Stimulated activated CD4-positive, alpha-beta T cell treated with anti-CD3 and anti-CD28 coated beads, TNF-alpha, amount 100 ng/mL, for 48 hours (primary cell): Measurements from ENCODE around the gene ASMT.
"Not testable (repeated sequence)": the region's sequence is repeated elsewhere in the genome, so short reads cannot be mapped to it uniquely, and the experiment has no call there.

Source experiments
- DNase-seq, 3 donors: peaks; one replicate each; pipeline ENCODE4 v3.0.0-alpha.2; 2020; ENCODE audit warnings: low read depth in 3 of 3

ASMT gene, protein sequence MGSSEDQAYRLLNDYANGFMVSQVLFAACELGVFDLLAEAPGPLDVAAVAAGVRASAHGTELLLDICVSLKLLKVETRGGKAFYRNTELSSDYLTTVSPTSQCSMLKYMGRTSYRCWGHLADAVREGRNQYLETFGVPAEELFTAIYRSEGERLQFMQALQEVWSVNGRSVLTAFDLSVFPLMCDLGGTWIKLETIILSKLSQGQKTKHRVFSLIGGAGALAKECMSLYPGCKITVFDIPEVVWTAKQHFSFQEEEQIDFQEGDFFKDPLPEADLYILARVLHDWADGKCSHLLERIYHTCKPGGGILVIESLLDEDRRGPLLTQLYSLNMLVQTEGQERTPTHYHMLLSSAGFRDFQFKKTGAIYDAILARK

DNA sequence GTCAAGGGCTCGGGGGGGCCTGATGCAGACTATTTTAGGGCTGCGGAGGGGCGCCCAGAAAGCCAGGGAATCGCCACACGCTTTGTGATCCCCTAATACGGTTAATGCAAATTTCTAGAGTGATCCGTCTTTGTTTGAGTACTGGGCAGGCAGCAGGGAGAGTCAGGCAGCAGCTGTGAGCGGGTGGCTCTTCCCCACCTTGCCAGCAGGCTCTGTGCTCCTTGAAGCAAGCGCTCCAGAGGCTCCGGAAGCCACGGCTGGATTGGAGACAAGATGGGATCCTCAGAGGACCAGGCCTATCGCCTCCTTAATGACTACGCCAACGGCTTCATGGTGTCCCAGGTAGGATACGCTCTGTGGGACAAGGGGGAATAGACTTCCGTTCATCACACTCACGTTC is at the start of gene ASMT:
Gene ASMT (plus strand): TSS at position 133 of the 400 bp plus-strand sequence. CDS start 141 bp downstream, at position 274.
- no peak for DNase-seq

DNA sequence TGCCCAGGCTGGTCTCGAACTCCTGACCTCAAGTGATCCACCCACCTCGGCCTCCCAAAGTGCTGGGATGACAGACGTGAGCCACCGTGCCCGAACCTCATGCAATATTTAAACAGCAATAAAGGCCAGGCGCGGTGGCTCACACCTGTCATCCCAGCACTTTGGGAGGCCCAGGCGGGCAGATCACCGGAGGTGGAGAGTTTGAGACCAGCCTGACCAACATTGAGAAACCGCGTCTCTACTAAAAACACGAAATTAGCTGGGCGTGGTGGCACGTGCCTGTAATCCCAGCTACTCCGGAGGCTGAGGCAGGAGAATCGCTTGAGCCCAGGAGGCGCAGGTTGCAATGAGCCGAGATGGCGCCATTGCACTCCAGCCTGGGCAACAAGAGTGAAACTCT is 40.7 kb upstream of the ASMT start:
- not testable (repeated sequence) for DNase-seq

DNA sequence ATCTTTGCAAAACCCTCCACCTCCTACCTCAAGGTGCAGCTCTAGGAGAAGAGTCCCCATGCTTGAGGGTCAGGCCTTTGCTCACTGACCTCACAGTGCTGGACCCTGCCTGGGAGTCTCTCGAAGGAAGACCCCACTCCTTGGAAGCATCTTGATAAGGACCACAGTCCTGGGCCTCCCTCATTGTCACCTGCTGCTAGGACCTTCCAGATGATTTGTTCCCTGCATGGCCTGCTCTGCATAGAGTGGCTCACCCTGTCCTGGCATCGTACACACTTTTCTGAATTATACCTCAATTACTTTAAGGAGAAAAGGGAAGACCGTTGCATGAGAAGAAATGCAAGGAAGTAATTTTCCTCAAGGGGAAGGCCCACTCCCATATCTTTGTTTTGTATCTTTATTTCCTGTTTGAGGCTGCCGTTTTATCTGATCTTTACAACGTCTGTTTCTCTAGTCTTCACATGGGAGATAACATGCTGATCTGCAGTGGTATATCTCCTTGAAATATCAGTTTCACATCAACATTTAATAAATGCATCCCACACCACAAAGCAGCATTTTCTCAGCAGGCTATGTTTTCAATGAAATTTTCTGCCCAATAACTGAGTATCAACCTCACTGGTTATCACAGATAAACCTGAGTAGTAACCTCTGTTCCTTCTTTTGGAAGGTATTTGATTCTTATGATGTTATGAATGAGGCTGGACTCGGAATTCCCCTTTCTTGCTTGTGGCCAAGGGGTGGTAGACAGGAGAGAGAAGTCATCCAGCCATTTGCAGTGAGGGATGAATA is 38.5 kb upstream of the ASMT start:
- no peak for DNase-seq

DNA sequence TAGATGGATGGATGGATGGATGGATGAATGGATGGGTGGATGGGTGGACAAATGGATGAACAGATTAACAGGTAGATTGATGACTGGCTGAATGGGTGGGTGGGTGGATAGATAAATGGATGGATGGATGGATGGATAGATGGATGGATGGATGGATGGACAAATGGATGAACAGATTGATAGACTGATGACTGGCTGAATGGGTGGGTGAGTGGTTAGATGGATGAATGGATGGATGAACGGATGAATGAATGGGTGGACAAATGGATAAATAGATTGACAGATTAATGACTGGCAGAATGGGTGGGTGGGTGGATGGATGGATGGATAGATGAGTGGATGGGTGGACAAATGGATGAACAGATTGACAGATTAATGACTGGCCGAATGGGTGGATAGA is 37.0 kb upstream of the ASMT start:
- no peak for DNase-seq

DNA sequence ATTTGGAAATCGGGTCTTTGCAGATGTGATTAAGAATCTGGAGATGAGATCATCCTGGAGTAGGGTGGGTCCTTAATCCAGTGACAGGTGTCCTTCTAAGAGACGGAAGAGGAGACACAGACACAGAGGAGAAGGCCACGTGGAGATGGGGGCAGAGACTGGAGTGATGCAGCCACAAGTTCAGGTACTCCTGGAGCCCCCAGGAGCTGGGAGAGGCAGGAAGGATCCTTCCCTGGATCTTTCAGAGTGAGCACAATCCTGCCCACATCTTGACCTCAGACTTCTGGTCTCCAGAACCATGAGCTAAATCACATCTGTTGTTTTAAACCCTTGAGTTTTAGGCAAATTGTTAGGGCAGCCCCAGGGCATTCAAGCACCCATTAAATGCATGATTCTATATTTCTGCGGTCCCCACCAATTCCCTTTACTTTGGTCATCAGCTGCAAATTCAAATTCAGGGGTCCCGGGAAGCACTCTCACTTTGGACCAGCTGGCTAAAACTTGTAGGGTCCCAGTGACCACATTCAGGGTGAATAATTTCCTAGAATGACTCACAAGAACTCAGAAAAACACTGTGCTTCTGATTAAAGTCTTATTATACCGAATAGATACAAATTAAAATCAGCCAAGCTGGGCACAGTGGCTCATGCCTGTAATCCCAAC is 36.2 kb upstream of the ASMT start:
- DNase-seq, result no peak

DNA sequence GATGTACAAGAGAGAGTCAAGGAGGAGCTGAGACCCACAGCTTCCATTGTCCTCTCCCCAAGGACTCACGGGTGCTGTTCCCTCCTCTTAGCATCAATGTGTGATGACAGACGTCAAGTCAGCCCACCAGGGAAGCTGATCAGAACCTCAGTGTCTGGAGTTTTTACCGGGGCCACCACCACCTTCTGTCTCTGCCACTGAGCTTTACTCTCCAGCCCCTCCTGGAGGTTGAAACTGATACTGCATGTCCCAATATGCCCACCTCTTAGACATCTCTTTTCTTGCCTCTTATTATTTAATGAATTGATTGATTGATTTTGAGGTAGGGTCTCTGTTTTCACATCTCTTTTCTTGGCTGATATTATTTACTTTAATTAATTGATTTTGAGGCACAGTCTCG is 33.7 kb upstream of the ASMT start:
- DNase-seq, result peak; percentile 69 to 80 (median 74)

DNA sequence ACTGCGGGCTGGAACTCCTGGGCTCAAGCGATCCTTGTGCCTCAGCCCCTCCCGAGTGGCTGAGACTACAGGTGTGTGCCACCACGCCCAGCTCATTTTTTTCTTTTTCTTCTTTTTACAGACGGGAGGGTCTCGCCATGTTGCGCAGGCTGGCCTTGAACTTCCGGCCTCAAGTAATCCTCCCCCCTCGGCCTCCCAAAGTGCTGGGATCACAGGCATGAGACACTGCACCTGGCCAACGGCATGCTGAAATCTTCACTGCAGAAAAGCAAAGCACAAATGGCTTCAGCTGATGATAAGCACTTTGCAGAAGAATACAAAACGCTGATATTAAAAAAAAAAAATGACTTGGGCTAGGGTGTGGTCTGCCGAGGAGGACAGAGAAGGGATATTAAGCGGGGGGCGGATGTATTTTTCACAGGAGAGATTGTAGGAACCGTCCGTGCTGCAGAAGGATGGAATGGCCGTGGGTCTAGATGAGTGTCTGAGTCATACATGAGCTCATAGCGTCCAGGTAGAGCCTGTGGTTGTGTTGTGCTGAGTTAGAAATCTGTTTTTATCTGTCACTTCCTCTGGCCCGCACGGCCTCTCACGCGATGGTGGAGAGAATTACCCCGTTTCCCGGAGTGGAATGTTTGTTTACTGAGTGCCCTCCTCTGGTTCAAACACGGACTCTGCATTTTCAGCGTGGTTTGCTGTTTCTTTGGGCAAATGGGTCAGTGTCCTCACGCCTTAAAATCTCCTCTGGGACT is 32.0 kb upstream of the ASMT start:
- peak in 2 of 3 donors; percentile 36 to 46 for DNase-seq

DNA sequence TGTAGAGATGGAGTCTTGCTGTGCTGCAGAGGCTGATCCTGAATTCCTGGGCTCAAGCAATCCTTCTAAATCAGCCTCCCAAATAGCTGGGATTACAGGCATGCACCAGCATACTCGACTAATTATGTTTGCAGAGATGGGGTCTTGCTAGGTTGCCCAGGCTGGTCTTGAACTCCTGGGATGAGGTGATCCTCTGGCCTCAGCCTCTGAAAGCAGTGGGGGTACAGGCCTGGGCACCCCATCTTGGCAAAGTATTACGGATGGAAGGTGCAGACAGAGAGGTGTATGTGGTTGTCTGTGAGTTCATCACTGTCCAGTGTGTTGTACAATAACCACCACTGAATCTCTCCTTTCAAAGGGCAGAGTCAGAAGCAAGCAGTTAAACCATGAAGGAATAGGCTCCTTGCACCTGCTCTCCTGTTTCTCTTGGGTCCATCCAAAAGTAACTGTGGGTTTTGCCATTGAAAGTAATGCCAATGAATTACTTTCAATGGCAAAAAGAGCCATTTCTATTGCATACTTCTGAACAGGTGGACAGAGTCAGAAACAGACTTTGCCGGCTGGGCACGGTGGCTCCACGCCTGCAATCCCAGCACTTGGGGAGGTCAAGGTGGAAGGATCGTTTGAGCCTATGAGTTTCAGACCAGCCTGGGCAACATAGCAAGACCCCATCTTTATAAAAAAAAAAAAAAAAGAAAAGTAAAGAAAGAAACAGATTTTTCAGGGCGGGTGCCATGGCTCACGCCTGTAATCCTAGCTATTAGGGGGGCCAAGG is 30.4 kb upstream of the ASMT start:
- DNase-seq, result no peak

DNA sequence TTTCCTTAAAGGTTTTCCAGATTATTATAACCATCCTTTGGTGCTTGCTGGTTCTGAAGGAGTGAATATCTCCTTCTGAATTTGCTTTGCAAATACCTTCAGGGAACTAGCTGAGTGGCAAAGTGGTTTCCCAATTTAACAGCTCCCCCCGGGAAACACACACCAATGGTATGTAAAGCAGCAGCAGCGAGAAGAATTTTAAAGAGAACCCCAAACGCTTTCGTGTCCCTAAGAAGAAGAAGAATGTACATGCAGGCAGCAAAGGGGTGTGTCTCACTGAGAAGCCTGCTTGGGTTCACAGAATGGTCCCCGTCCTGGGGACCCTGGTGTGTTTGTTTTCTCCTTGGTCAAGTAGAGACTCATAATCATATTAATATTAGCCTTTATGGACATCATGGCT is 27.7 kb upstream of the ASMT start:
- no peak for DNase-seq

DNA sequence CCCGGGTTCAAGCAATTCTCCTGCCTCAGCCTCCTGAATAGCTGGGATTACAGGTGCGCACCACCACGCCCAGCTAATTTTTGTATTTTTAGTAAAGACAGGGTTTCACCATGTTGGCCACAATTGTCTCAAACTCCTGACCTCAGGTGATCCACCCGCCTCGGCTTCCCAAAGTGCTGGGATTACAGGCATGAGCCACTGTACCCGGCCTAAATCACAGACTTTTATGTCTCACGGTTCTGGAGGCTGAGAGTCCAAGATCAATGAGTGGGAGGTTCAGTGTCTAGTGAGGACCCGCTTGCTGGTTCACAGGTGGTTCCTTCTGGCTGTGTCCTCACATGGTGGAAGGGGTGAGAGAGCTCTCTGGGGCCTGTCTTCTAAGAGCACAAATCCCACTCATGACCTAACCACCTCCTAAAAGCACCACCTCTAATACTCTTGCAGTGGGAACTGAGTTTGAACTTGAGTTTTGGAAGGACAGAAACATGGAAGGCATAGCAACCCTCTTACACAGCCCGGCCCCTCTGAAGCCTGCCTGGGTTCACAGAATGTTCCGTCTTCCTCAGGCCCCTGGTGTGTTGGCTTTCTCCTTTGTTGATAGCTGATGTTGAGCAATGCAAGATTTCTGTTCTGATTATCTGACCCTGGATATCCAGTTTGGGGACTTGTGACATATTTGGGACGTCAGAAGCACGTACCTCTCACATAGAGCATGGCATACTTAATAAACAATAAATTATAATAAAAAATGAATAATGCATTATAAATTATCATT is 25.3 kb upstream of the ASMT start:
- DNase-seq, result no peak

DNA sequence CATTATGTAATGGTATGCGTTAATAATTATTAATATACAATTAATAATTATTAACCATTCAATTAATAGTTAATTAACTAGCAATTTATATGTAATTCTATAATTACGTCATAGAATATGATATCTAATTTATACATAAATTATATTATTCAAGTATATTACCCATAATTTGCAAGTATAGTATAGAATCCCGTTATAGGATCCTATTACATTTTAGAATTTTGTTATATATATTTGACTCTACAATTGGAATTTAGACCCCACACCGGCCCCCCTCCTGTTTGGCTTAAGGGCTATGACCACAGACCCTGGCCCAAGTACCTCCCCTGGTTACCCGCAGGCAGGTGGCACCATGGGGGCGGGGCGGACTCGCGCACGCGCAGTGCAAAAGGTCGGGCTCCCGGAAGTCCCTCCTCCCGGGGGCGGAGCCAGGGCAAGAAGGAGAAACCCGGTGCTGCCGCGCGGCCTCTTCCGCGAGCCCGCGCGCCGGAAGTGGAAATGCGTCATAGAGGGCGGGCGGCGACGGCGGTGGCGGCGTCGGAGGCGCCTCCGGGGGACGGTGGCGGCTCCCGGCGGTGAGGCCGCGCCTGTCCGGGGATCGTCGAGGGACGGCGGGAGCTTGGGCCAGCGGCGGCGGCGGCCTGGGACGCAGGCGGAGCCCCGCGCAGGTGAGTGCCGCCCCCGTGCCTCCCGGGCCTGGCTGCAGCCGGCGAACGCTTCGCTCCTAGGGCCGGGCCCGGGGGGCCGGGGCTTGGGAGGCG is 23.6 kb upstream of the ASMT start, which contains the start of gene AKAP17A:
Gene AKAP17A (plus strand): TSS at position 503 of the 761 bp plus-strand sequence. CDS start 1,859 bp downstream, outside the sequence.
- DNase-seq, result peak; percentile 98 to 99 (median 98)

DNA sequence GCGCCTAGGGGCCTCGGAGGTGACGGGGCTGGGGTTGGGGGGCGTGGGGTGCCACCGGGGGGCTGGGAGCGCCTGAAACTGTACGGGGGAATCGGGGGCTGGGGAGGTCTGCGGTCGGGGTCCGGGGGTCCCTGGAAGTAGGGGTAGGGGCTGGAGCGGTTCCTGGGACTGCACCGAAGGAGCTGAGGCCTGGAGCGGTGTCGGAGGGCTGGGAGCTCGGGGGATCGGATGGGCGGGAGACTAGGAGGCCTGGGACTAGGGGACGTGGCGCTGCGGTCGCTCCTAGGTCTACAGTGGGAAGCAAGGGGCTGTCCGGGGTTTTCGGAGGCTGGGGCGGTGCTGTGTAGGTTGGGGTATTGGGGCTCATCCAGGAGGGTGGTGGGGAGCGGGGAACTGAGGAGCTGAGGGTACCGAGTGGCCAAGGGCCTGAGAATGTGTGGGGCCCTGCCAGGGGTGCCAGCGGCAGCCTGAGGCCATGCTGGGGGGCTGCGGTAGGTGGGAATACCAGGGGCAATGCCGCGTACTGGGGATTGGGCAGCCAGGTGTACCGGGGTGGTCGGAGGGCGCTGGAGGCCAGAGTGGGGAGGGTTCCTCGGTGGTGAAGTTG is 22.9 kb upstream of the ASMT start:
- DNase-seq, result no peak

DNA sequence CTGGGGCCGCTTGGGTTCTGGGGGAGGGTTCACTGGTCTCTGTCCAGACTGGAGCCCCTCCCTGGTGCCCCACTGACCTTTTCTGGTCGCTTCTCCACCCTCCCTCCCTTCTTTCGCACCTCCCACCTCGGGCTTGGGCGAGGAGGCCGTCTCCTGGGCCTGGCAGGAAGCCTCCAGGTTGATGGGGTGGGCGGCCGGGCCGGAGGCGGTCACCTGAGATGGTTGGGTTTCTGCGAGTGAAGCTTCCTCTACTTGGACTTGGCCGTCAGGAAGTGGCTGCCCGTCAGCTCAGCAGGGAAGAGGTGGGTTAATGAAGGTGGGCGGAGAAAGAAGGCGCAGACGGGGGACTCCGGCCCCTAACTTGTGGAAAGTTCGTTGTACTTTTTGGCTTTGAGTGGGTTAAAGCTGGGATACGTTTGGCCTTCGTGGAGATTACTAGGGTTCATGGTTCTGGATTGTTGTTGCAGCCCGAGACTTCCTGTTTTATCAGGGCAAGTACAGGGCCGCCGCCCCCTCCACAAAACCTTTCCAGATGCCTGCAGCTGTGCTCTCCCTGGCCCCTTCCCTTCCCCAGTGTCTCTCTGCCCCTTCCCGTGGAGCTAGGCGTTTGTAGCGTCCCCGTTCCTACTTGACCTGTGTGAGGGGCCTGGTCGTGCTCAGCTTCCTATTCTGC is 22.3 kb upstream of the ASMT start:
- no peak for DNase-seq

DNA sequence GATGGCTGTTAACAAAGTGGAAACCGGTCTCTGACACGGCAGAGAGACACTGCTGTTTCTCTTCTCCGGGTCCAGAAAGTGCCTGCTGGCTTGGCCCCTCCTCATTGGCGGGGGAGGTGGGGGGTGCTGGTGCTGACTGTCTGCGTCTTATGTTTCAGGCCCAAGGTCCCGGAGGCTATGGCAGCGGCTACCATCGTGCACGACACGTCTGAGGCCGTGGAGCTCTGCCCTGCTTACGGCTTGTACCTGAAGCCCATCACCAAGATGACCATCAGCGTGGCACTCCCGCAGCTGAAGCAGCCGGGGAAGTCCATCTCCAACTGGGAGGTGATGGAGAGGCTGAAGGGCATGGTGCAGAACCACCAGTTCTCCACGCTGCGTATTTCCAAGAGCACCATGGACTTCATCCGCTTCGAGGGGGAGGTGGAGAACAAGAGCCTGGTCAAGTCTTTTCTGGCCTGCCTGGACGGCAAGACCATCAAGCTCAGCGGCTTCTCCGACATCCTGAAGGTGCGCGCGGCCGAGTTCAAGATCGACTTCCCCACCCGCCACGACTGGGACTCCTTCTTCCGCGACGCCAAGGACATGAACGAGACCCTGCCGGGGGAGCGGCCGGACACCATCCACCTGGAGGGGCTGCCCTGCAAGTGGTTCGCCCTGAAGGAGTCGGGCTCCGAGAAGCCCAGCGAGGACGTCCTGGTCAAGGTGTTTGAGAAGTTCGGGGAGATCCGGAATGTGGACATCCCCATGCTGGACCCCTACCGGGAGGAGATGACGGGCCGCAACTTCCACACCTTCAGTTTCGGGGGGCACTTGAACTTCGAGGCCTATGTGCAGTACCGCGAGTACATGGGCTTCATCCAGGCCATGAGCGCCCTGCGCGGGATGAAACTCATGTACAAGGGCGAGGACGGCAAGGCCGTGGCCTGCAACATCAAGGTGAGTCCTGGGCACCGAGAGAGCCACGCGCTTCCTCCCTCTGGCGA is 21.3 kb upstream of the ASMT start:
- no peak for DNase-seq

DNA sequence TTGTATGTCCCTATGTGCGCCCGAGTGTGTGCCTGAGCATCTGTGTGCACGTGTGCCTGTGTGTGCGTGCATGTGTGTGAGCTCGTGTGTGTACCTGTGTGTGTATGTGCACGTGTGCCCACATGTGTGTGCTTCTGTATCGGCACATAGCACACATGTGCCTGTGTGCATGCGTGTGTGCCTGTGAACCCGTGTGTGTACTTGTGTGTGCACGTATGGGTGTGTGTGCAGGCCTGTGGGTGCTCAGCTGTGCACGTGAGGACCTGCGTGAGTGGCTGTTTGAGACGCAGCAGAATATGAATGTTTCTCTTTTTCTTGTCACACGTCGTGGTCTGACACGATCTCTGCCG is 19.2 kb upstream of the ASMT start:
- no peak for DNase-seq

DNA sequence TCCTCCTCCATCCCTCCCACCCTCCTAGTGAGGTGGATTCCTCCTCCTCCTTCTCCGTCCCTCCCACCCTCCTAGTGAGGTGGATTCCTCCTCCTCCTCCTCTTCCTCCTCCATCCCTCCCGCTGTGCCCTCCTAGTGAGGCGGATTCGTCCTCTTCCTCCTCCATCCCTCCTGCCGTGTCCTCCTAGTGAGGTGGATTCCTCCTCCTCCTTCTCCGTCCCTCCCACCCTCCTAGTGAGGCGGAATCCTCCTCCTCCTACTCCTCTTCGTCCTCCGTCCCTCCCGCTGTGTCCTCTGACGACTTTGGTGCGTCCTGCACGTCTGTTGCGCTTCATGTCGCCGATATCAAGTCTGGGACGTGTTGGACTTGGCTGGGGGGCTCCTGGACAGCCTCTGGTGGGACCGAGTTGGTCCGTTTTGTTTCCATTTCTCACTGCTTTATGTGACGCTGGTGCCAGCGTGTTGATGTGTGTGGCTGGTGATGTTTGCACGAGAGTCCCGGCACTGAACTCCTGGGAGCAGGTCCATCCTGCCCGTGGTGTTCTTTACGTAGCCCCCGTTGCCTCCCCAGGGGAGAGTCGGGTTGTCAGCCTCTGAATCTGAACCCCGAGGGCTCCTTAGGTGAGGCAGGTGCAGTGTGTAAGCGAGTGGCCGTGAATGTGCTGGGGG is 18.0 kb upstream of the ASMT start:
- no peak for DNase-seq
